ENCODE measurements around the gene GJD2.

DNA sequence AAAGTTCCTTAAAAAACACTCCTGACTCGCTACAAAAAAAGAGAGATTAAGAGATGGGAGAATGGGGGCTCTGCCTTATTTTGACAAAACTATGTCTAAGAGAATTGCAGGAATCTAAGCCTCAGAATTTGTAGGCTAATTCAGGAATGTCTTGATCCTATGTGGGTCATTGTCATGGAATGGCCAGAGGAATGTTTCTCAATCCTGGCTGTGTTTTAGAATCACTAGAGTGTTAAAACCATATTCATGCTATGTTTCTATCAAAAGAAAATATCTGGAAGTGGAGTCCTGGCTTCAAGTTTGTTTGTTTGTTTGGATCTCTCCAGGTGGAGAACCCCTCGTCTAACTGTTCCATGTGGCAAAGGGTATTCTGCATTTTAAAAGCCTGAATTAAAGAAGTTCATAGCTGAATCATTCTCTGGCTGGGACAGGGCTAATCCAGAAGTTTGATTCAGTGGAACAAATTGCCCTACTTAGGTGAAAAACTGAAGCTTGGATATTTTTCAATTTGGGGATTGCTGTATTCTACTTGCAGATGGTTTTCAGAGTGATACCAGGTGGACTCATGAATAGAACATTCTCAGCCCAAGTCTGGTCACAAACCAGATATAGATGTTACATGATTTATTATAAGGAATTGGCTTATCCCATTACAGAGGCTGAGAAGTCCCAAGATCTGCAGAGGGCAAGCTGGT, 28.2 kb downstream of the GJD2 start:
- TF ChIP-seq CTCF (IDR thresholded peaks at IDR 0.05) = no peak
- TF ChIP-seq EP300 (IDR thresholded peaks at IDR 0.05) = no peak
- TF ChIP-seq POLR2A (IDR thresholded peaks at IDR 0.05) = no peak
